Mucosa of descending colon (tissue), 3 donors: ENCODE data around the gene PUS7. TPM values are rescaled to one million over a fixed set of nuclear protein-coding genes. Genes with fewer than 3 reads are reported as not detected.
A peak's percentile ranks its signal among the peaks of the same experiment; 100 is the strongest.
"Not testable (repeated sequence)": the region's sequence is repeated elsewhere in the genome, so short reads cannot be mapped to it uniquely, and the experiment has no call there.

Experiments
- ATAC-seq: fragments of 200-7000 bp; cut with Tn5 transposase; one replicate; pipeline ENCODE4 v1.9.1; 2020; ENCODE audit warnings: mild to moderate bottlenecking, moderate library complexity
- DNase-seq, 3 donors: peaks; one replicate each; pipeline ENCODE4 v3.0.0-alpha.2; 2020
- H3K36me3 ChIP-seq: fragments of 200-600 bp; one replicate; pipeline ENCODE4 v1.8.0; 2021; ENCODE audit warnings: low read depth, mild to moderate bottlenecking
- H3K4me1 ChIP-seq: fragments of 200-600 bp; one replicate; pipeline ENCODE4 v1.8.0; 2021; ENCODE audit warnings: low read depth, mild to moderate bottlenecking
- H3K4me3 ChIP-seq: fragments of 200-600 bp; one replicate; pipeline ENCODE4 v1.8.0; 2021; ENCODE audit warnings: mild to moderate bottlenecking
- H3K9me3 ChIP-seq: fragments of 200-600 bp; one replicate; pipeline ENCODE4 v1.8.0; 2021; ENCODE audit warnings: mild to moderate bottlenecking
- intact Hi-C, 2 donors: fragments of 100-400 bp; cut with DNase I in 1 of 2; cut with micrococcal nuclease in 1 of 2; formaldehyde crosslinking; loops; one replicate each; pipeline versions ENCODE4 v1.11.0 to v1.11.1; 2022; cut with DNase I, micrococcal nuclease
- total RNA-seq, 3 donors: library from RNA; stranded (reverse); fragmentation: NEBNext Ultra II Directional in 2 of 3; extraction: Animal tissue kit (Norgen Biotek cat#: 25700) in 2 of 3; gene quantifications; one replicate each; pipeline versions ENCODE4 v1.2.1 to v1.2.4, GENCODE V29; 2021 to 2023
- TF ChIP-seq, protein P1 (sequence below): fragments of 200-600 bp; IDR thresholded peaks from one replicate; pipeline ENCODE4 v1.8.0; 2022; ENCODE audit warnings: antibody characterized with exemption, mild to moderate bottlenecking
- donor health status: DM: no; HTN: no; CAD: no; lungs with moderate emphysema.
- donor health status: DM: no; HTN: no; CAD: no.
- donor health status: DM: no; HTN: yes; CAD: no.

Gene PUS7
- total RNA-seq, 3 donors from 2014 or later, result 8.2 to 8.7 (median 8.3) TPM

DNA sequence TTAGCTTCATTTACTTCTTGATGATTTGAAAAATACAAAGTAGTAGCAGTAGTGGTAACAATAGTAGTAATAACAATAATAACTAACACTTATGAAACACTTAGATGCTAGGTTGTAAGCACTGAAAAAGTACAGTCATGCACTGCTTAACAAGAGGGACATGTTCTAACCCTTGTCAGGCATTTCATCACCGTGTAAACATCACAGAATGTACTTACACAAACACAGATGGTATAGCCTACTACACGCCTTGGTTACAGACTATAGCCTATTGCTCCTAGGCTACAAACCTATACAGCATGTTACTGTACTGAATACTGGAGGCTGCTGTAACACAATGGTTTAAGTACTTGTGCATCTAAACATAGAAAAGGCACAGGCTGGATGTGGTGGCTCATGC is 60.6 kb downstream of the PUS7 start:
- no peaks in the 10 kb centered on the region for H3K9me3 ChIP-seq
- DNase-seq (no peak), ATAC-seq (peak; percentile 81)
- H3K4me1 ChIP-seq, result no peaks in the 10 kb centered on the region
- H3K36me3 ChIP-seq, result no peaks in the 10 kb centered on the region
- TF ChIP-seq, protein P1, sequence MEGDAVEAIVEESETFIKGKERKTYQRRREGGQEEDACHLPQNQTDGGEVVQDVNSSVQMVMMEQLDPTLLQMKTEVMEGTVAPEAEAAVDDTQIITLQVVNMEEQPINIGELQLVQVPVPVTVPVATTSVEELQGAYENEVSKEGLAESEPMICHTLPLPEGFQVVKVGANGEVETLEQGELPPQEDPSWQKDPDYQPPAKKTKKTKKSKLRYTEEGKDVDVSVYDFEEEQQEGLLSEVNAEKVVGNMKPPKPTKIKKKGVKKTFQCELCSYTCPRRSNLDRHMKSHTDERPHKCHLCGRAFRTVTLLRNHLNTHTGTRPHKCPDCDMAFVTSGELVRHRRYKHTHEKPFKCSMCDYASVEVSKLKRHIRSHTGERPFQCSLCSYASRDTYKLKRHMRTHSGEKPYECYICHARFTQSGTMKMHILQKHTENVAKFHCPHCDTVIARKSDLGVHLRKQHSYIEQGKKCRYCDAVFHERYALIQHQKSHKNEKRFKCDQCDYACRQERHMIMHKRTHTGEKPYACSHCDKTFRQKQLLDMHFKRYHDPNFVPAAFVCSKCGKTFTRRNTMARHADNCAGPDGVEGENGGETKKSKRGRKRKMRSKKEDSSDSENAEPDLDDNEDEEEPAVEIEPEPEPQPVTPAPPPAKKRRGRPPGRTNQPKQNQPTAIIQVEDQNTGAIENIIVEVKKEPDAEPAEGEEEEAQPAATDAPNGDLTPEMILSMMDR, result no peak
- intact Hi-C loops, result no loop called here
- no peak overlapping the region for H3K4me3 ChIP-seq

GRCh38 chr7:105457619-105458225 is 64.3 kb downstream of the PUS7 start:
- DNase-seq, result no peak
- Histone ChIP-seq H3K4me1 (no peaks in the 10 kb centered on the region), H3K9me3 (no peaks in the 10 kb centered on the region), H3K36me3 (no peaks in the 10 kb centered on the region), H3K4me3 (no peak overlapping the region)
- ATAC-seq, result no peak
- TF ChIP-seq, protein P1, result no peak
- intact Hi-C loops, result no loop called here

GRCh38 chr7:105454921-105455320 is 67.2 kb downstream of the PUS7 start:
- ATAC-seq (no peak), DNase-seq (no peak)
- Histone ChIP-seq H3K9me3 (no peaks in the 10 kb centered on the region), H3K4me1 (no peaks in the 10 kb centered on the region), H3K36me3 (no peaks in the 10 kb centered on the region), H3K4me3 (no peak overlapping the region)
- intact Hi-C loops, result no loop called here
- TF ChIP-seq, protein P1, result no peak

DNA sequence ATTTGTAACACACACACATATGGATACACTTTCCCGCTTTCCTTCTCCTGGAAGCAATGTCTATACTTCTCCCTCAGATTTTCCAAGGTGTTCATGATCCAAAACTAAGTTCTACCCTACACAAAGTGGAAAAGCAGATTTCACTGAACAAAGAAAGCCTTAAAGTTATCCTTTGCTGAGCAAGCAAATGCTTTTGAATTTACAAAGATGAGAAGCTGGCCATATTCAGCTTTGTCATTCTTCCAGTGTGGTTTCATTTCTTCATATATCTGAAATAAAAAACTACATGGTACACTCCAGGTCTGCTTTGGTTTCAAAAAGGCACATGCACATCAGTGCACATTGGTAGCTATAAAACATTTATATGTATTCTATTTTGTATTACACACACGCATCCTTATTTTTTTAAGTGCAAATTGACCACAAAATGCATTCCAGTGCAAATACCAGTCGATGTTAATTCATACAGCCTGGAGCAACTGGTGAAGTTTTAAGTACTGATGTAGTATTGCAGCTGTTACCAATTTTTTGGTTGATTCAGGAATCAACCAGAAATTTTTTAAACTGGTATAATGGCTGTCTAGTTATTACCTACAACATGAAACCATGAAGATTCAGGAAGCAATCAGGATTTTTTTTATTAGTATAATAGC is 67.8 kb downstream of the PUS7 start:
- Histone ChIP-seq H3K9me3 (no peaks in the 10 kb centered on the region), H3K4me1 (no peaks in the 10 kb centered on the region), H3K4me3 (no peak overlapping the region), H3K36me3 (no peaks in the 10 kb centered on the region)
- ATAC-seq (no peak), DNase-seq (no peak)
- intact Hi-C loops, result no loop called here
- TF ChIP-seq, protein P1, result no peak

- TF ChIP-seq, protein P1, result no peak
- Histone ChIP-seq H3K36me3 (no peaks in the 10 kb centered on the region), H3K4me3 (no peak overlapping the region), H3K4me1 (no peaks in the 10 kb centered on the region), H3K9me3 (no peaks in the 10 kb centered on the region)
- ATAC-seq (no peak), DNase-seq (no peak)
- intact Hi-C loops, result no loop called here
Measured at GRCh38 chr7:105452085-105452484, 70.0 kb downstream of the PUS7 start.

GRCh38 chr7:105450870-105451269 is 71.2 kb downstream of the PUS7 start:
- H3K4me3 ChIP-seq, H3K9me3 ChIP-seq, DNase-seq, H3K36me3 ChIP-seq, ATAC-seq, H3K4me1 ChIP-seq, intact Hi-C loops: not testable (repeated sequence)
